Measurements from ENCODE around the gene S100A6.

- TF ChIP-seq EZH2phosphoT487 (IDR thresholded peaks at IDR 0.05; ENCODE audit: insufficient read depth, low read depth) (no peak), EZH2 (IDR thresholded peaks at IDR 0.05; ENCODE audit: insufficient read depth, poor library complexity, severe bottlenecking) (no peak)
Observed at GRCh38 chr1:153535242-153536011, at the start of gene S100A6.
